GM12878 (cell line): ENCODE data around the gene MRPL18. TPM values are rescaled to one million over a fixed set of nuclear protein-coding genes. Genes with fewer than 3 reads are reported as not detected.

Source experiments
- ATAC-seq: fragments of 200-7000 bp; cut with Tn5 transposase; 3 replicates; pipeline ENCODE4 v1.9.1; 2020; ENCODE audit warnings: mild to moderate bottlenecking, moderate library complexity
- BruUV-seq: library from RNA; stranded (reverse); fragments of 400-500 nt; replicated peaks from 2 replicates; lab custom pipeline; 2021; lab: Mats Ljungman, UMichigan
- CTCF ChIA-PET: fragments of 300-600 bp; sonication (Branson Sonifier 250); formaldehyde crosslinking; extraction: SDS; loops from one replicate; lab custom pipeline; 2021; ENCODE audit warnings: inconsistent platforms; lab: Yijun Ruan, JAX
- POLR2A ChIA-PET: fragments of 350-600 bp; formaldehyde crosslinking; extraction: SDS; loops from one replicate; lab custom pipeline; 2021; ENCODE audit warnings: inconsistent platforms; lab: Charles Lee
- RAD21 ChIA-PET: fragments of 300-600 bp; sonication (Branson Sonifier 250); formaldehyde crosslinking; loops from one replicate; lab custom pipeline; 2023; ENCODE audit warnings: antibody characterized with exemption; ENCODE audit not compliant: unreplicated experiment; lab: Charles Lee
- SMC1A ChIA-PET: fragments of 300-600 bp; sonication (Branson Sonifier 250); formaldehyde crosslinking; loops from one replicate; lab custom pipeline; 2023; ENCODE audit not compliant: unreplicated experiment, uncharacterized antibody; lab: Charles Lee
- DNase-seq: peaks from one replicate; pipeline ENCODE4 v3.0.0-alpha.2; 2011; ENCODE audit warnings: low read depth, low spot score
- FAIRE-seq: peaks from 3 replicates; lab custom pipeline; 2011; peaks lifted over from hg19 to GRCh38; lab: Jason Lieb, UNC
- H2AFZ ChIP-seq: 2 replicates; pipeline ENCODE4 v1.6.0; 2011; ENCODE audit warnings: low read depth, low read length, control low read depth; ENCODE audit not compliant: control insufficient read depth
- H3K27ac ChIP-seq: 2 replicates; pipeline ENCODE4 v1.5.1; 2011; ENCODE audit warnings: control low read depth; ENCODE audit not compliant: control insufficient read depth, insufficient read depth
- H3K27me3 ChIP-seq, 2 experiments: replicated peaks in 1 of 2; 2 replicates each; pipeline versions ENCODE4 v1.6.0 to v1.6.1; 2011; ENCODE audit warnings: low read length in 1 of 2; ENCODE audit not compliant: control insufficient read depth in 2 of 2, insufficient read depth in 2 of 2
- H3K36me3 ChIP-seq, 2 experiments: 2 replicates each; pipeline ENCODE4 v1.5.1; 2011; ENCODE audit warnings: low read length in 1 of 2; ENCODE audit not compliant: control insufficient read depth in 2 of 2, insufficient read depth in 2 of 2
- H3K4me1 ChIP-seq: 2 replicates; pipeline ENCODE4 v1.6.1; 2011; ENCODE audit warnings: mild to moderate bottlenecking, low read length, moderate library complexity, mixed read lengths; ENCODE audit not compliant: control insufficient read depth, insufficient read depth
- H3K4me2 ChIP-seq: 2 replicates; pipeline ENCODE4 v1.6.0; 2011; ENCODE audit warnings: control low read depth; ENCODE audit not compliant: control insufficient read depth, insufficient read depth
- H3K4me3 ChIP-seq: fragments of 200-600 bp; sonication (generic); 2 replicates; pipeline ENCODE4 v1.5.1; 2016
- H3K79me2 ChIP-seq: 2 replicates; pipeline ENCODE4 v1.6.0; 2011; ENCODE audit warnings: low read length; ENCODE audit not compliant: control insufficient read depth, insufficient read depth
- H3K9ac ChIP-seq: 2 replicates; pipeline ENCODE4 v1.8.0; 2011; ENCODE audit warnings: low read length, control low read depth, mixed read lengths; ENCODE audit not compliant: control insufficient read depth, insufficient read depth
- H3K9me3 ChIP-seq: replicated peaks from 3 replicates; pipeline ENCODE4 v1.5.1; 2011; ENCODE audit warnings: mild to moderate bottlenecking, low read length; ENCODE audit not compliant: control insufficient read depth, insufficient read depth
- H4K20me1 ChIP-seq: 2 replicates; pipeline ENCODE4 v1.6.0; 2011; ENCODE audit not compliant: control insufficient read depth, insufficient read depth
- CBFB ChIP-seq: IDR thresholded peaks from 2 replicates; pipeline ENCODE4 v1.6.1; 2016; ENCODE audit warnings: antibody characterized with exemption, low read depth
- FOS ChIP-seq: IDR thresholded peaks from 3 replicates; pipeline ENCODE4 v1.6.1; 2011; ENCODE audit warnings: borderline replicate concordance; ENCODE audit not compliant: insufficient read length; ENCODE audit errors: extremely low read depth
- PML ChIP-seq: IDR thresholded peaks from 2 replicates; pipeline ENCODE4 v1.6.1; 2012; ENCODE audit warnings: low read length, inconsistent platforms
- POLR2A ChIP-seq: IDR thresholded peaks from 2 replicates; pipeline ENCODE4 v1.6.1; 2011; ENCODE audit warnings: low read depth, mild to moderate bottlenecking, low read length
- POLR2AphosphoS2 ChIP-seq: IDR thresholded peaks from 2 replicates; pipeline ENCODE4 v1.6.1; 2011; ENCODE audit warnings: low read depth, mild to moderate bottlenecking, low read length, improper control_type of control experiment, moderate library complexity
- POLR2AphosphoS5 ChIP-seq: IDR thresholded peaks from 2 replicates; pipeline ENCODE4 v1.6.1; 2011; ENCODE audit warnings: mild to moderate bottlenecking, low read length, inconsistent platforms
- RB1 ChIP-seq: fragments of 450-650 bp; formaldehyde crosslinking; IDR thresholded peaks from 2 replicates; pipeline ENCODE4 v1.6.1; 2017; ENCODE audit warnings: mild to moderate bottlenecking, borderline replicate concordance
- SIX5 ChIP-seq: IDR thresholded peaks from 2 replicates; pipeline ENCODE4 v1.6.1; 2011; ENCODE audit warnings: mild to moderate bottlenecking, low read depth, low read length, moderate library complexity; ENCODE audit not compliant: severe bottlenecking
- SMAD5 ChIP-seq: IDR thresholded peaks from 2 replicates; pipeline ENCODE4 v1.6.1; 2016; ENCODE audit warnings: antibody characterized with exemption, low read depth
- WGBS: methylation state at CpG from one replicate; pipeline ENCODE4 v1.1.6; 2016; ENCODE audit warnings: low lambda C conversion rate; ENCODE audit not compliant: insufficient replicate concordance, insufficient coverage; ENCODE audit errors: missing lambda C conversion rate; 5-methylcytosine and 5-hydroxymethylcytosine counted together
- in situ Hi-C: fragments of 300-500 bp; cut with MboI; formaldehyde crosslinking; loops from 9 replicates; pipeline ENCODE4 v1.14.3; 2018; ENCODE audit warnings: mixed read lengths
- intact Hi-C: fragments of 100-400 bp; cut with micrococcal nuclease; formaldehyde crosslinking; loops from one replicate; pipeline ENCODE4 v1.14.2; 2022; ENCODE audit not compliant: unreplicated experiment
- polyA plus RNA-seq, 11 experiments: library from polyadenylated mRNA; depleted of rRNA in 4 of 11; unstranded in 6 of 11; stranded (reverse) in 5 of 11; fragments of >200 nt; fragmentation: Nextera tagmentation in 4 of 11; fragmentation: Illumina TruSeq in 1 of 11; extraction: Ambion mirVana in 4 of 11; extraction: Trizol in 1 of 11; gene quantifications; 1 replicate in 1 of 11; 2 replicates in 10 of 11; pipeline versions ENCODE4 v1.2.1 to v1.2.3, GENCODE V29; 2011 to 2016; ENCODE audit warnings: inconsistent platforms in 2 of 11, missing spikeins in 2 of 11, low read depth in 1 of 11
- total RNA-seq, 4 experiments: library from RNA; depleted of rRNA in 3 of 4; stranded (reverse); fragments of >200 nt in 3 of 4; fragmentation: Illumina TruSeq in 1 of 4; extraction: Trizol in 1 of 4; gene quantifications; 2 replicates each; pipeline versions ENCODE4 v1.2.1 to v1.2.3, GENCODE V29; 2013 to 2021
- TF ChIP-seq, protein P1 (sequence below): IDR thresholded peaks from 2 replicates; pipeline ENCODE4 v1.6.1; 2012; ENCODE audit warnings: low read depth, low read length, improper control_type of control experiment
- TF ChIP-seq, protein P2 (sequence below): fragments of 450-650 bp; IDR thresholded peaks from 2 replicates; pipeline ENCODE4 v1.6.1; 2017; ENCODE audit warnings: mild to moderate bottlenecking, low read depth, inconsistent platforms; ENCODE audit not compliant: poor library complexity, severe bottlenecking

MRPL18 gene
- total and polyA plus RNA-seq, 10 of the 15 experiments (the other 5 are each of a cell fraction or from before 2014, with no cell fraction given) = 68.5 to 203 (median 116) TPM

DNA sequence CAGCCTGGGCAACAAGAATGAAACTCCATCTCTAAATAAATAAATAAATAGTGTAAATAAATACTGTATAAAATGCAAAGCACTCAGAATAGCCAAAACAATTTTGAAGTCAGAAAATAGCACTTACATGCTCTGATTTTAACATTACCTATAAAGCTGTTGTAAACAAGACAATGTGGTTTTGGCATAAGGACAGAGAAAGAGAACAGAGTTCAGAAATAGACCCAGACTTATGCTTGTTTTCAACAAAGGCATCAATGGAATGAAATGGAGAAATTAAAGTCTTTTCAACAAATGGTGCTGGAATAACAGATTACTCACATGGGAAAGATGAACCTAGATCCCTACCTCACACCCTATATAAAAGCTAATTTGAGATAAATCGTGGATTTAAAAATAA is 18.1 kb upstream of the MRPL18 start (continued):
- TF ChIP-seq, protein P1, sequence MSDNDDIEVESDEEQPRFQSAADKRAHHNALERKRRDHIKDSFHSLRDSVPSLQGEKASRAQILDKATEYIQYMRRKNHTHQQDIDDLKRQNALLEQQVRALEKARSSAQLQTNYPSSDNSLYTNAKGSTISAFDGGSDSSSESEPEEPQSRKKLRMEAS = no peak
- TF ChIP-seq, protein P2, sequence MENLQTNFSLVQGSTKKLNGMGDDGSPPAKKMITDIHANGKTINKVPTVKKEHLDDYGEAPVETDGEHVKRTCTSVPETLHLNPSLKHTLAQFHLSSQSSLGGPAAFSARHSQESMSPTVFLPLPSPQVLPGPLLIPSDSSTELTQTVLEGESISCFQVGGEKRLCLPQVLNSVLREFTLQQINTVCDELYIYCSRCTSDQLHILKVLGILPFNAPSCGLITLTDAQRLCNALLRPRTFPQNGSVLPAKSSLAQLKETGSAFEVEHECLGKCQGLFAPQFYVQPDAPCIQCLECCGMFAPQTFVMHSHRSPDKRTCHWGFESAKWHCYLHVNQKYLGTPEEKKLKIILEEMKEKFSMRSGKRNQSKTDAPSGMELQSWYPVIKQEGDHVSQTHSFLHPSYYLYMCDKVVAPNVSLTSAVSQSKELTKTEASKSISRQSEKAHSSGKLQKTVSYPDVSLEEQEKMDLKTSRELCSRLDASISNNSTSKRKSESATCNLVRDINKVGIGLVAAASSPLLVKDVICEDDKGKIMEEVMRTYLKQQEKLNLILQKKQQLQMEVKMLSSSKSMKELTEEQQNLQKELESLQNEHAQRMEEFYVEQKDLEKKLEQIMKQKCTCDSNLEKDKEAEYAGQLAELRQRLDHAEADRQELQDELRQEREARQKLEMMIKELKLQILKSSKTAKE = no peak
- TF ChIP-seq FOS = no peak
- TF ChIP-seq RB1 = no peak
- TF ChIP-seq SIX5 = no peak

DNA sequence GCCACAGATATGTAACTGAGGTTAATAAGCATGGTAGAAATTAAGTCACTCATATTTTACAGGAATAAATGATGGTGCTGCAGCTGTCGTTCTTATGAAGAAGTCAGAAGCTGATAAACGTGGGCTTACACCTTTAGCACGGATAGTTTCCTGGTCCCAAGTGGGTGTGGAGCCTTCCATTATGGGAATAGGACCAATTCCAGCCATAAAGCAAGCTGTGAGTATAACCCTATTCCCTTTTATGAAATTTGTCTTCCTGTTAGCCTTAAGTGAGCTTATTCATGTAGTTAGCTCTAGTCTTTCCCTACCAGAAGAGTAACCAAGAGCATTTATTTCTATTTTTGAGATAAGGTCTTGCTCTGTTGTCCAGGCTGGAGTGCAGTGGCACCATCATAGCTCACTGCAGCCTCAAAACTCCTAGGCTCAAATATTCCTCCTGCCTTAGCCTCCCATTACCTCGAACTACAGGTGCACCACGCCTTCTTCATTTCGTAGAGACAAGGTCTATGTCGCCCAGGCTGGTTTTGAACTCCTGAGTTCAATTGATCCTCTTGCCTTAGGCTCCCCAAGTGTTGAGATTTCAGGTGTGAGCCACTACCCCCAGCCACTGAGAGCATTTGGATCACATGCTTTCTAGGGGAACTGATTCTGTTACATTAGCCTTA is 12.9 kb upstream of the MRPL18 start:
- BruUV-seq = no TSS peak
- Histone ChIP-seq H3K27ac (no peak overlapping the region), H3K9ac (no peak overlapping the region), H3K9me3 (no peaks in the 10 kb centered on the region), H2AFZ (no peak overlapping the region), H3K4me2 (no peak overlapping the region), H3K27me3 (no peaks in the 10 kb centered on the region), H3K36me3 (peaks cover 3 to 42% of the 10 kb centered on the region in 2 experiments), H3K4me1 (no peaks in the 10 kb centered on the region), H4K20me1 (no peaks in the 10 kb centered on the region), H3K4me3 (no peak overlapping the region), H3K79me2 (no peaks in the 10 kb centered on the region; the same call in 1 of the 2 replicates)
- intact Hi-C loops (no loop called here), in situ Hi-C loops (no loop called here)
- ChIA-PET RAD21 (interaction anchor here (0.6 to 0.8 kb wide), 2 partner anchors 13 to 1316 kb away, joined by 3 read pairs; partner anchors contain the start of genes MRPL18 and TCP1), CTCF (interaction anchor here (0.6 to 0.8 kb wide), 2 partner anchors 18 to 86 kb away, joined by 3 to 4 read pairs; no protein-coding TSS in a partner anchor), POLR2A (interaction anchor here (0.6 to 1.2 kb wide), 3 partner anchors 13 to 165 kb away, joined by 3 to 5 read pairs (median 4); no protein-coding TSS in a partner anchor), SMC1A (interaction anchor here (0.7 kb wide), 1 partner anchor 29 kb away, joined by 3 read pairs; no protein-coding TSS in a partner anchor)
- WGBS = 76% methylated on average over 7 of the region's 7 CpGs
- FAIRE-seq (no peak), ATAC-seq (peak; percentile 14; the same call in 2 of the 3 replicates), DNase-seq (no peak)
- peak; percentile 10; the same call in 1 of the 2 replicates for TF ChIP-seq CBFB
- 0 out of 2 replicates have a peak, but pooled peaks have one; percentile 7 for TF ChIP-seq POLR2AphosphoS2
- peak; percentile 34; the same call in 1 of the 2 replicates for TF ChIP-seq SMAD5
- TF ChIP-seq PML = no peak
- peak; percentile 20; the same call in 1 of the 2 replicates for TF ChIP-seq POLR2A
- TF ChIP-seq POLR2AphosphoS5 = peak; percentile 54; the same call in 1 of the 2 replicates
